Panc1 (cell line): ENCODE results near the gene GLIS1.

Experiments used
- CTCF ChIP-seq: fragments of 450-650 bp; IDR thresholded peaks from 2 replicates; pipeline ENCODE4 v1.5.1; 2017; ENCODE audit warnings: mild to moderate bottlenecking
- POLR2AphosphoS5 ChIP-seq: IDR thresholded peaks from 2 replicates; pipeline ENCODE4 v1.6.1; 2012; ENCODE audit warnings: mild to moderate bottlenecking, low read depth, low read length, moderate library complexity
- REST ChIP-seq, 2 experiments: IDR thresholded peaks; 2 replicates each; pipeline ENCODE4 v1.6.1; 2011 to 2012; ENCODE audit warnings: low read depth in 2 of 2, control low read depth in 1 of 2, low read length in 1 of 2, mild to moderate bottlenecking in 1 of 2, moderate library complexity in 1 of 2; ENCODE audit not compliant: insufficient read depth in 1 of 2
- SIN3A ChIP-seq: IDR thresholded peaks from 2 replicates; pipeline ENCODE4 v1.6.1; 2012; ENCODE audit warnings: low read depth, mild to moderate bottlenecking, low read length, moderate library complexity, borderline replicate concordance; ENCODE audit not compliant: insufficient read depth

DNA sequence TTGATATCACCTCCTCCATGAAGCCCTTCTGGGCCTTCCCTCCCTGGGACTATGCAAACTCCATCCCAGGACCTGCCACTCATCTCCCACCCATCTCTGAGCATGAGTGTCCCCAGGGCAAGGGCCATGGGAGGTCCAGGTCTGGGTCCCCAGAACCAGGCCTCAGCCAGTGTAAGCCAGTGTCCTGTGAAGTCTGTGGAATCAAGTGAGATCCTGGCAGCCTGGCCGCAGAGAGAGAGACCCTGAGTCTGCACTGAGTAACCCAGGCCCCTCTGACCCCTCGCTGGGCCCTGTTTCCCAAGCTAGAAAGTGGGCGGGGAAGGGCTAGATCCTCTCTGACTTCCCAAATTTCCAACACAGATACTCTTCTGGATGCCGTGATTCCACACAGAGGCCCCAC is 147.0 kb downstream of the GLIS1 start:
- TF ChIP-seq CTCF (no peak), POLR2AphosphoS5 (no peak), REST (IDR thresholded peaks at IDR 0.05; ENCODE audit: insufficient read depth in 1 of 2, low read depth in 2 of 2, low read length in 1 of 2) (no peak), SIN3A (no peak)
